Measurements from ENCODE around the gene BPGM.
"Not testable (repeated sequence)": the region's sequence is repeated elsewhere in the genome, so short reads cannot be mapped to it uniquely, and the experiment has no call there.

DNA sequence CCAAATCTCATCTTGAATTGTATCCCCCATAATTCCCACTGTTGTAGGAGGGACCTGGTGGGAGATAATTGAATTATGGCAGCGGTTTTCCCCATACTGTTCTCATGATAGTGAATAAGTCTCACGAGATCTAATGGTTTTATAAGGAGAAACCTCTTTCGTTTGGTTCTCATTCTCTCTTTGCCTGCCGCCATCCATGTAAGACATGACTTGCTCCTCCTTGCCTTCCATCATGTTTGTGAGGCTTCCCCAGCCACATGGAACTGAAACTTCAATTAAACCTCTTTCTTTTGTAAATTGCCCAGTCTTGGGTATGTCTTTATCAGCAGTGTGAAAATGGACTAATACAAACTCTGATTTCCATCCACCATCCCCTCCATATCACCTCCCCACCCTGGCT is 4.7 kb upstream of the BPGM start:
- TF ChIP-seq, protein P1, sequence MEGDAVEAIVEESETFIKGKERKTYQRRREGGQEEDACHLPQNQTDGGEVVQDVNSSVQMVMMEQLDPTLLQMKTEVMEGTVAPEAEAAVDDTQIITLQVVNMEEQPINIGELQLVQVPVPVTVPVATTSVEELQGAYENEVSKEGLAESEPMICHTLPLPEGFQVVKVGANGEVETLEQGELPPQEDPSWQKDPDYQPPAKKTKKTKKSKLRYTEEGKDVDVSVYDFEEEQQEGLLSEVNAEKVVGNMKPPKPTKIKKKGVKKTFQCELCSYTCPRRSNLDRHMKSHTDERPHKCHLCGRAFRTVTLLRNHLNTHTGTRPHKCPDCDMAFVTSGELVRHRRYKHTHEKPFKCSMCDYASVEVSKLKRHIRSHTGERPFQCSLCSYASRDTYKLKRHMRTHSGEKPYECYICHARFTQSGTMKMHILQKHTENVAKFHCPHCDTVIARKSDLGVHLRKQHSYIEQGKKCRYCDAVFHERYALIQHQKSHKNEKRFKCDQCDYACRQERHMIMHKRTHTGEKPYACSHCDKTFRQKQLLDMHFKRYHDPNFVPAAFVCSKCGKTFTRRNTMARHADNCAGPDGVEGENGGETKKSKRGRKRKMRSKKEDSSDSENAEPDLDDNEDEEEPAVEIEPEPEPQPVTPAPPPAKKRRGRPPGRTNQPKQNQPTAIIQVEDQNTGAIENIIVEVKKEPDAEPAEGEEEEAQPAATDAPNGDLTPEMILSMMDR (IDR thresholded peaks at IDR 0.05) = not testable (repeated sequence)
- TF ChIP-seq EZH2 (IDR thresholded peaks at IDR 0.05) = not testable (repeated sequence)
